ENCODE measurements around the gene PTPN4.
"Not testable (repeated sequence)": the region's sequence is repeated elsewhere in the genome, so short reads cannot be mapped to it uniquely, and the experiment has no call there.

The PTPN4 gene

GRCh38 chr2:119947535-119947934 is 187.8 kb downstream of the PTPN4 start:
- no peak for DNase-seq (ENCODE audit: low spot score)

GRCh38 chr2:119950966-119951365 is 191.2 kb downstream of the PTPN4 start:
- DNase-seq (ENCODE audit: low spot score) = no peak

GRCh38 chr2:119958670-119959268 is 199.0 kb downstream of the PTPN4 start:
- DNase-seq (ENCODE audit: low spot score) = no peak

GRCh38 chr2:119960821-119961220 is 201.1 kb downstream of the PTPN4 start:
- no peak for DNase-seq (ENCODE audit: low spot score)

GRCh38 chr2:119981896-119982295 is 222.2 kb downstream of the PTPN4 start:
- DNase-seq (ENCODE audit: low spot score) = no peak

GRCh38 chr2:119982506-119982905 is 222.8 kb downstream of the PTPN4 start:
- DNase-seq (ENCODE audit: low spot score) = no peak

- no peak for DNase-seq (ENCODE audit: low spot score)
These were observed 223.4 kb downstream of the PTPN4 start for GRCh38 chr2:119983108-119983507.

- no peak for DNase-seq (ENCODE audit: low spot score)
These were observed 236.4 kb downstream of the PTPN4 start for GRCh38 chr2:119996148-119996547.

- not testable (repeated sequence) for DNase-seq (ENCODE audit: low spot score)
These were observed 237.5 kb downstream of the PTPN4 start for GRCh38 chr2:119996896-119997891.

GRCh38 chr2:120001471-120001870 is 241.7 kb downstream of the PTPN4 start:
- no peak for DNase-seq (ENCODE audit: low spot score)

GRCh38 chr2:120004254-120004653 is 244.5 kb downstream of the PTPN4 start:
- no peak for DNase-seq (ENCODE audit: low spot score)

GRCh38 chr2:120005834-120006521 is 246.3 kb downstream of the PTPN4 start:
- no peak for DNase-seq (ENCODE audit: low spot score)

GRCh38 chr2:120007851-120008250 is 248.1 kb downstream of the PTPN4 start:
- no peak for DNase-seq (ENCODE audit: low spot score)

GRCh38 chr2:120012363-120012762 is 252.6 kb downstream of the PTPN4 start:
- no peak for DNase-seq (ENCODE audit: low spot score)

GRCh38 chr2:120012771-120013596 is 253.3 kb downstream of the PTPN4 start, which contains the start of gene EPB41L5:
EPB41L5 (plus strand) TSS chr2:120013077; CDS start chr2:120019085, 6,008 bp downstream.
- peak; percentile 94 for DNase-seq (ENCODE audit: low spot score)

GRCh38 chr2:120013597-120014223 is 254.0 kb downstream of the PTPN4 start:
- DNase-seq (ENCODE audit: low spot score) = no peak

GRCh38 chr2:120014226-120014980 is 254.7 kb downstream of the PTPN4 start:
- no peak for DNase-seq (ENCODE audit: low spot score)

- DNase-seq (ENCODE audit: low spot score) = no peak
These were observed 257.1 kb downstream of the PTPN4 start for GRCh38 chr2:120016800-120017199.

GRCh38 chr2:120017201-120017600 is 257.5 kb downstream of the PTPN4 start:
- no peak for DNase-seq (ENCODE audit: low spot score)

- no peak for DNase-seq (ENCODE audit: low spot score)
These were observed 258.8 kb downstream of the PTPN4 start for GRCh38 chr2:120018549-120018948.
